Fibroblast of lung (primary cell): ENCODE results near the gene COBL.

Source experiments
- CTCF ChIP-seq, 2 donors: IDR thresholded peaks in 1 of 2; conservative IDR thresholded peaks in 1 of 2; 1 replicate in 1 of 2; 2 replicates in 1 of 2; pipeline ENCODE4 v1.5.1; 2011 to 2012; ENCODE audit warnings: low read length in 2 of 2, control low read depth in 1 of 2, inconsistent platforms in 1 of 2, low read depth in 1 of 2, mild to moderate bottlenecking in 1 of 2
- EZH2 ChIP-seq: IDR thresholded peaks from 2 replicates; pipeline ENCODE4 v1.5.1; 2012; ENCODE audit warnings: low read length, control low read depth, mild to moderate bottlenecking; ENCODE audit errors: missing control alignments

- no peak for TF ChIP-seq CTCF (conservative IDR thresholded peaks at IDR 0.05 in 1 of 2, IDR thresholded peaks at IDR 0.05 in 1 of 2; ENCODE audit: low read depth in 1 of 2, low read length in 2 of 2)
- no peak for TF ChIP-seq EZH2
Observed at GRCh38 chr7:51273360-51273759, 43.2 kb downstream of the COBL start.
